Type B pancreatic cell (in vitro differentiated cells): ENCODE measurements around the gene LYAR. TPM values are rescaled to one million over a fixed set of nuclear protein-coding genes. Genes with fewer than 3 reads are reported as not detected.

Source experiments
- DNase-seq: peaks from one replicate; pipeline ENCODE4 v3.0.0; 2021; ENCODE audit warnings: mixed read lengths; ENCODE audit not compliant: unreplicated experiment; ENCODE audit errors: extremely low spot score
- H3K27ac Mint-ChIP-seq: 2 replicates; pipeline ENCODE4 v1.8.0; 2021; ENCODE audit warnings: mild to moderate bottlenecking, mixed read lengths
- H3K27me3 Mint-ChIP-seq: 2 replicates; pipeline ENCODE4 v1.8.0; 2021; ENCODE audit warnings: mixed read lengths
- H3K36me3 Mint-ChIP-seq: 2 replicates; pipeline ENCODE4 v1.8.0; 2021; ENCODE audit warnings: mixed read lengths
- H3K4me1 Mint-ChIP-seq: one replicate; pipeline ENCODE4 v1.8.0; 2021; ENCODE audit warnings: mixed read lengths; ENCODE audit not compliant: unreplicated experiment
- H3K4me3 Mint-ChIP-seq: 2 replicates; pipeline ENCODE4 v1.8.0; 2021; ENCODE audit warnings: mild to moderate bottlenecking, mixed read lengths
- H3K9me3 Mint-ChIP-seq: 2 replicates; pipeline ENCODE4 v1.8.0; 2021; ENCODE audit warnings: mixed read lengths
- CTCF ChIP-seq: fragments of 200-600 bp; sonication (generic); conservative IDR thresholded peaks from 2 replicates; pipeline ENCODE4 v1.5.0; 2021; ENCODE audit warnings: antibody characterized with exemption, mild to moderate bottlenecking
- total RNA-seq: library from RNA; stranded (reverse); gene quantifications from 2 replicates; pipeline ENCODE4 v1.2.1, GENCODE V29; 2021; ENCODE audit warnings: low replicate concordance

Gene LYAR
- total RNA-seq, 1 donor from 2014 or later, result 18.6 TPM

- Mint-ChIP-seq H3K27me3 (no peaks in the 10 kb centered on the region), H3K27ac (no peak overlapping the region), H3K4me1 (peaks cover 15% of the 10 kb centered on the region), H3K4me3 (no peak overlapping the region), H3K9me3 (no peaks in the 10 kb centered on the region), H3K36me3 (peaks cover 21% of the 10 kb centered on the region)
- no peak for TF ChIP-seq CTCF
- no peak for DNase-seq
These were observed 4.9 kb downstream of the LYAR start for GRCh38 chr4:4284827-4285618.

- H3K36me3 Mint-ChIP-seq, result peaks cover 23% of the 10 kb centered on the region
- TF ChIP-seq CTCF, result no peak
These were observed 8.2 kb downstream of the LYAR start for GRCh38 chr4:4281787-4282186.

GRCh38 chr4:4277531-4277930 lies 12.4 kb downstream of the LYAR start:
- Mint-ChIP-seq H3K27me3 (no peaks in the 10 kb centered on the region), H3K9me3 (no peaks in the 10 kb centered on the region), H3K27ac (no peak overlapping the region), H3K4me1 (no peaks in the 10 kb centered on the region), H3K4me3 (no peak overlapping the region), H3K36me3 (peaks cover 23% of the 10 kb centered on the region)
- no peak for DNase-seq
- no peak for TF ChIP-seq CTCF

More at GRCh38 chr4:4281787-4282186, 8.2 kb downstream of the LYAR start:
- Mint-ChIP-seq H3K4me3 (no peak overlapping the region), H3K27me3 (no peaks in the 10 kb centered on the region), H3K9me3 (no peaks in the 10 kb centered on the region), H3K27ac (no peak overlapping the region), H3K4me1 (no peaks in the 10 kb centered on the region)
- DNase-seq, result no peak

GRCh38 chr4:4274226-4274625 lies 15.7 kb downstream of the LYAR start:
- Mint-ChIP-seq H3K4me3 (no peak overlapping the region), H3K36me3 (peaks cover 10% of the 10 kb centered on the region), H3K27me3 (no peaks in the 10 kb centered on the region), H3K9me3 (no peaks in the 10 kb centered on the region), H3K27ac (no peak overlapping the region), H3K4me1 (no peaks in the 10 kb centered on the region)
- no peak for DNase-seq
- no peak for TF ChIP-seq CTCF

- Mint-ChIP-seq H3K27me3 (no peaks in the 10 kb centered on the region), H3K36me3 (peaks cover 10% of the 10 kb centered on the region)
- no peak for TF ChIP-seq CTCF
These were observed 18.0 kb downstream of the LYAR start for GRCh38 chr4:4271912-4272311.

More at GRCh38 chr4:4271912-4272311, 18.0 kb downstream of the LYAR start:
- Mint-ChIP-seq H3K4me3 (no peak overlapping the region), H3K4me1 (no peaks in the 10 kb centered on the region), H3K9me3 (no peaks in the 10 kb centered on the region), H3K27ac (no peak overlapping the region)
- no peak for DNase-seq
